HuH-7.5 (cell line): ENCODE data around the gene KCTD1.
"Not testable (repeated sequence)": the region's sequence is repeated elsewhere in the genome, so short reads cannot be mapped to it uniquely, and the experiment has no call there.

Source experiments
- DNase-seq: peaks from one replicate; pipeline ENCODE4 v3.0.0; 2011; ENCODE audit warnings: low spot score

Gene KCTD1

GRCh38 chr18:26457611-26458353 is 90.6 kb downstream of the KCTD1 start:
- DNase-seq: no peak

- DNase-seq: no peak
These were observed 91.2 kb downstream of the KCTD1 start for GRCh38 chr18:26457195-26457594.

- DNase-seq: no peak
These were observed 92.3 kb downstream of the KCTD1 start for GRCh38 chr18:26456070-26456491.

DNA sequence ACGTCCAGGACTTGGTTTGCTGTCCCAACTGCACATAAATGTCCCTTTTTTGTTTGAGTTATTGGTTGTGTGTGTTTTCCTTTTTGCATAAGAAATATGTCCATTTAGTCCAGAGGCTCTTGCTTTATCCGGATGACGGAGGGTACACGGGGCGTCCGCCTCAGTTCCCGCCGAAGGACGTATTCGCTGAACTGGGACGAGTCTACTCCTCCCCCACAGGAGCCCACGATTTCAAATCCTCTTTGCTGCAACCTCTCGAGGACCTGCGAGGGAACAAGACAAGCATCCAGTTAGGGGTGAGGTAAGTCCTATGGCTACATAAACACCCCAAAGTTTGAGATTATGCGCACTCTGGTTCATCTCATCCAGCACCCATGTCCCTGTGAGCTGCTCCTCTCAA is 92.7 kb downstream of the KCTD1 start:
- no peak for DNase-seq

GRCh38 chr18:26454616-26455015 is 93.7 kb downstream of the KCTD1 start:
- no peak for DNase-seq

GRCh38 chr18:26454192-26454591 is 94.2 kb downstream of the KCTD1 start:
- DNase-seq: no peak

DNA sequence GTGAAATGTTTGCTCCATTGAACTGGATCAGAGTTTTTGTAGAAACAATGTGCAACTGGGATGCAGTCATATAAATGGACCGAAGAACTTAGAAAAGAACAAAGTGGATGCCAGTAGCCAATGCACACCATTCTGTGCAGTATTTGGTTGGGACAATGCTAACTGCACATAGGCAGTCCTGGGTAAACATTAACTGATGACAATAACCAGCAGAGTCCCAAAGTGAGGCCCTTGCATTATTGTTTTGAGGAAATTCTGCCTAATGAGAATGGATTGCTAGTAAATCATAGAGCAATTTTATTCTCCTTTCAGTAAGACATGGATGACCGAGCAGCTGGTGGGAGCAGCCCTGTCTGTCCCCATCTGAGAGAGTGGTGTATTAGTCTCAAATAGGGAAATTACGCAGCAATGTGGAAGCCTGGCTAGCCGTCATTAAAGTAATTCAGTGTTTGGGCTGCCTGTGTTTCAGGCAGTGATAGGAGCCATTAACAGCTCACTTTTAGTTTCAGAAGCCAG is 94.9 kb downstream of the KCTD1 start:
- DNase-seq: no peak

DNA sequence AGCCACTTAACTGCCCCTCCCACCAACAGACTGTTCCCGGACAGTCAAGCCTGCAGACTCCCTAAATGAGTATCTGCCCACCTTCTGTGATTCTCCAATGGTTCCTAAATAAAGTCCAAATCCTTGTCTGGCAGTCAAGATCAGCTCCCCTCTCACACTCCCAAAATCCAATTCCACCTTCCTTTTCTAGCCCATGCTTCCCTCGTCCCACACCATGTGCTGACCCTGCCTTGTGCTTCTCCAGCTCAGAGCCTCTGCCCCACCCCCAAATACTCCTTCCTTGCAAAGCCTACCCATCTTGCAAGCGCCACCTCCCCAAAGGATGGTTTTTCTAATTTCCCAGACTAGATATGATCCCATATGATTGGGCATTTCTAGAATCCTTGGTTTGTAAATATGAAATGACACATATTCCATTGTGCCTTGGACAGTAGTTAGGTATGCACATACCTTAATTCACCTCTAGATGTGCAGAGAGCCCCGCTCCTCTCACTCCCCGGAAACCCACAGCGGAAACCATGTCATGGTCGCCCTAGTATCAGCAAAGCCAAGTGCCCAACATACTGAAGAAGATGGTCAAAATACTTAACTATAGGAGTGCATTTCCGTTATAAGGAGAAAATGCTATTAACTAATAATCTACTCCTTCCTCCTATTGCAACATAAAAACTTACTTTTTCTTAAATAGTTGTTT is 97.2 kb downstream of the KCTD1 start:
- no peak for DNase-seq

DNA sequence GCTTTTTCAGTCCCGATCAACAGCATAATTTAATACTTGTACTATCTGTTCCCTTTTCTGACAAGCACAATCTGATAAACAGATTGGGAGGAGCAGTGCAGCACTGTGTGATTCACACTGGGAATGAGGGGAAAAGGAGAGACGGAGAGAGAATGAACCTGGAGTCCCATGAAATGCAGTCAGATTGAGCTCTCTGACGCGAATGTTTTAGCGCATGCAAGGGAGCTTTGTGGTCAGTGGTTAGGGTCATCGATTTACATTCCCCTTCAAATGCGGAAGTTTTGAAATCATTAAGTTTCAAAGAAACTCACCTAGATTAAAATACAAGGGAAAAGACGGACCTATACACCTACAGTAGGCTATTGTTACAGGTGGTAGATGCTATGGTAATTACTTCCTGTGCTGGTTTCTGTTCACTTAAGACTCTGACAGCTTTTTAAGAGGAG is 99.6 kb downstream of the KCTD1 start:
- no peak for DNase-seq

GRCh38 chr18:26443853-26444252 is 104.5 kb downstream of the KCTD1 start:
- no peak for DNase-seq

DNA sequence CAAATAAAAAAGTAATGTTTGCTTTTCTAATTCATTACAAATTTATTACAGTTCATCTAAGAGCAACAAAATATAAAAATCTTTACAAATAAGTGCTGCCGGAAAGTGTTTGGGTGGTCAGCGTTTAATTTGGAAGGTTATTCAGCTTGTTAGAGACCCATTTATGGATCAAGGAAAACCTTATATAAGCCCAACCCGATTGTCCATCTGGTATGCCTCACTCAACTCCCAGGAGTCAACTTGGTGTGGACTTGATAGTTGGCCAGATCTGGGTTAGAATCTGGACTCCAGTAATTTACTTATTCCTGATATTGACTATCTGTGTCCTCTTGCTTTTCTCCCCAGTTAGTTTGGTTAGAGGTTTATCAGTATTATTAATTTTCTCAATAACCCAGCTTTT is 106.2 kb downstream of the KCTD1 start:
- DNase-seq: no peak

DNA sequence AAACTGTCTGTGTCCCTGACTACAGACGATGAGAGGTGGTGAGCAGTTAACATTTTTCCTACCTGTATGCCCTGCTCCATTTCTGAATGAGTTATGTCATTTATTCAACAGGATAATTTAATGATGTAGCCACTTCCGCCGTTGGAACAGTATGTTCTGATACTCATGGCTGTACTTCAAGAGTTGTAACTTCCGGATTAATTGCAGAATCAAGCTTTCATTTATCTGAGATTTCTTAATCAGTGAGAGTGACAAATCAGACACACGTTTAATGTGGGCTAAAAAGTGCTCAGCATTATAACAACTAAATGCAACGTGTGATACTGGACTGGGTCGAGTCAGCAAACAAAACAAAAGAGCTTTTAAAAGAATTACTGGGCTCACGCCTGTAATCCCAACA is 107.7 kb downstream of the KCTD1 start:
- no peak for DNase-seq

DNA sequence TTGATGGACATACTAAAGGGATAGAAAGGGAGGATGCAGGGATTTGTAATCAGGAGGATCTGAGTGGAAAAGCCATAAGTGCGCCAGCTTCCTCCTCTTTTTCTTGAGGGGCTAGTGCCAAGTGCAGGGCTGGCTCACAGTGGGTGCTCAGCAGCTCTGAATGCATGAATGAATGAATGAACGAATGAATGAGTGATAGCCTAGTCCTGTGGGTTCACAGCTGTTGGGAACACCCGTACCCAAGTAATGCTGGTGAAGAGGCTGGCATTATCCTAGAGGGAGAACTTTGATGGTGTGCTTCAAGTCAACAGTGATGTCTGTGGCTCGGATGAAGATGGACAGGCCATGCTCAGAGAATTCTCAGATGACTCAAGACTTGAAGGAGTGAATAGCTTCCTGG is 108.8 kb downstream of the KCTD1 start:
- DNase-seq: no peak

DNA sequence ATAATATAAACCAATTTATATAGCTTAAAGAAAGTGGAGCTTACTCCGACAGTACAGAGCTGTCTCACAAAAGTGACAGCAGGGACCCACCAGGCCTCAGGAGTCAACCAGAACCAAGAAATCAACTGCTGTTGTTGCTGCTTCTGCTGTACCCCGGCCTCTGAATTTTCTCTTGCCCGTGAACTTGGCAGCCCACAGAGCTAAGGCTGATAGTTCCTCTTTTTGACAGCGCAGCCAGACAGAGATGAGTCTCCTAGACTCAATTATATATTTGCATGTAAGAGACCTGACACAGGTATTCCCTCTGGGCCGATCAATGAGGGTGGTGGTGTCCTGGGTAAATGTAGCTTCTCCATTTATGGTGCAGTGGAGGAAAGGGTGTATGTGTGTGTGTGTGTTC is 109.4 kb downstream of the KCTD1 start:
- DNase-seq: no peak

GRCh38 chr18:26437634-26438033 is 110.7 kb downstream of the KCTD1 start:
- not testable (repeated sequence) for DNase-seq

GRCh38 chr18:26436176-26437051 is 111.9 kb downstream of the KCTD1 start:
- DNase-seq: no peak

GRCh38 chr18:26435415-26436095 is 112.8 kb downstream of the KCTD1 start:
- no peak for DNase-seq

GRCh38 chr18:26434887-26435286 is 113.5 kb downstream of the KCTD1 start:
- no peak for DNase-seq

- DNase-seq: no peak
These were observed 115.5 kb downstream of the KCTD1 start for GRCh38 chr18:26432651-26433424.

GRCh38 chr18:26429535-26430226 is 118.7 kb downstream of the KCTD1 start:
- DNase-seq: no peak
